Trophoblast cell (in vitro differentiated cells and primary cell): Measurements from ENCODE around the gene CTNNA3.

ENCODE experiments used
- DNase-seq, 2 donors: peaks; one replicate each; pipeline ENCODE4 v3.0.0-alpha.2; 2016
- H2AFZ ChIP-seq: 2 replicates; pipeline ENCODE4 v1.6.1; 2013; ENCODE audit warnings: low read length, moderate library complexity, mild to moderate bottlenecking; ENCODE audit not compliant: insufficient read depth, poor library complexity
- H2AK5ac ChIP-seq: 2 replicates; pipeline ENCODE4 v1.6.1; 2013; ENCODE audit warnings: mild to moderate bottlenecking, low read length
- H2BK120ac ChIP-seq: 2 replicates; pipeline ENCODE4 v1.6.1; 2013; ENCODE audit warnings: low read length, mild to moderate bottlenecking, moderate library complexity; ENCODE audit not compliant: insufficient read depth, poor library complexity
- H2BK12ac ChIP-seq: 2 replicates; pipeline ENCODE4 v1.6.1; 2013; ENCODE audit warnings: mild to moderate bottlenecking, low read length, moderate library complexity
- H2BK5ac ChIP-seq: 2 replicates; pipeline ENCODE4 v1.6.1; 2013; ENCODE audit warnings: low read length, low read depth, moderate library complexity, mild to moderate bottlenecking; ENCODE audit not compliant: poor library complexity
- H3K14ac ChIP-seq: 2 replicates; pipeline ENCODE4 v1.6.1; 2013; ENCODE audit warnings: mild to moderate bottlenecking, low read length
- H3K18ac ChIP-seq: 2 replicates; pipeline ENCODE4 v1.6.1; 2013; ENCODE audit warnings: mild to moderate bottlenecking, low read length
- H3K23ac ChIP-seq: 2 replicates; pipeline ENCODE4 v1.6.1; 2013; ENCODE audit warnings: low read length
- H3K27ac ChIP-seq: 2 replicates; pipeline ENCODE4 v1.5.1; 2013; ENCODE audit warnings: low read depth, mild to moderate bottlenecking, inconsistent platforms, low read length, moderate library complexity
- H3K27me3 ChIP-seq: 2 replicates; pipeline ENCODE4 v1.6.1; 2013; ENCODE audit warnings: inconsistent platforms, mild to moderate bottlenecking, low read length, moderate library complexity; ENCODE audit not compliant: insufficient read depth
- H3K36me3 ChIP-seq, 2 experiments: 1 replicate in 1 of 2; 2 replicates in 1 of 2; pipeline ENCODE4 v1.6.1; 2013; ENCODE audit warnings: low read length in 2 of 2, mild to moderate bottlenecking in 2 of 2, moderate library complexity in 1 of 2; ENCODE audit not compliant: insufficient read depth in 2 of 2, control insufficient read depth in 1 of 2
- H3K4ac ChIP-seq: 2 replicates; pipeline ENCODE4 v1.6.1; 2013; ENCODE audit warnings: low read depth, mild to moderate bottlenecking, low read length, moderate library complexity
- H3K4me1 ChIP-seq, 2 experiments: 1 replicate in 1 of 2; 2 replicates in 1 of 2; pipeline ENCODE4 v1.6.1; 2013; ENCODE audit warnings: low read length in 2 of 2, mild to moderate bottlenecking in 2 of 2, moderate library complexity in 1 of 2; ENCODE audit not compliant: insufficient read depth in 2 of 2, control insufficient read depth in 1 of 2
- H3K4me2 ChIP-seq: 2 replicates; pipeline ENCODE4 v1.6.1; 2013; ENCODE audit warnings: inconsistent platforms, mild to moderate bottlenecking, low read length, moderate library complexity
- H3K4me3 ChIP-seq: 2 replicates; pipeline ENCODE4 v1.5.1; 2013; ENCODE audit warnings: mild to moderate bottlenecking, low read depth, low read length, inconsistent platforms
- H3K79me1 ChIP-seq: one replicate; pipeline ENCODE4 v1.6.1; 2013; ENCODE audit warnings: low read length
- H3K79me2 ChIP-seq: 2 replicates; pipeline ENCODE4 v1.6.1; 2013; ENCODE audit warnings: low read length, mild to moderate bottlenecking; ENCODE audit not compliant: control insufficient read depth, insufficient read depth, poor library complexity
- H3K9ac ChIP-seq: 2 replicates; pipeline ENCODE4 v1.6.1; 2013; ENCODE audit warnings: mild to moderate bottlenecking, low read length
- H3K9me3 ChIP-seq: 2 replicates; pipeline ENCODE4 v1.6.1; 2013; ENCODE audit warnings: low read depth, mild to moderate bottlenecking, control low read depth, inconsistent platforms, low read length; ENCODE audit not compliant: insufficient read depth
- H4K12ac ChIP-seq: 2 replicates; pipeline ENCODE4 v1.6.1; 2013; ENCODE audit warnings: low read depth, mild to moderate bottlenecking, low read length, moderate library complexity
- H4K8ac ChIP-seq: 2 replicates; pipeline ENCODE4 v1.6.1; 2013; ENCODE audit warnings: low read depth, mild to moderate bottlenecking, low read length, moderate library complexity
- H4K91ac ChIP-seq: one replicate; pipeline ENCODE4 v1.6.1; 2013; ENCODE audit warnings: low read depth, mild to moderate bottlenecking, low read length, moderate library complexity
- WGBS: extraction: QIAGEN DNeasy Blood & Tissue Kit; methylation state at CpG from one replicate; pipeline ENCODE4 v1.1.7; 2013; ENCODE audit warnings: missing lambda C conversion rate; ENCODE audit not compliant: insufficient read length, insufficient coverage; ENCODE audit errors: extremely low coverage; 5-methylcytosine and 5-hydroxymethylcytosine counted together

CTNNA3 gene

DNA sequence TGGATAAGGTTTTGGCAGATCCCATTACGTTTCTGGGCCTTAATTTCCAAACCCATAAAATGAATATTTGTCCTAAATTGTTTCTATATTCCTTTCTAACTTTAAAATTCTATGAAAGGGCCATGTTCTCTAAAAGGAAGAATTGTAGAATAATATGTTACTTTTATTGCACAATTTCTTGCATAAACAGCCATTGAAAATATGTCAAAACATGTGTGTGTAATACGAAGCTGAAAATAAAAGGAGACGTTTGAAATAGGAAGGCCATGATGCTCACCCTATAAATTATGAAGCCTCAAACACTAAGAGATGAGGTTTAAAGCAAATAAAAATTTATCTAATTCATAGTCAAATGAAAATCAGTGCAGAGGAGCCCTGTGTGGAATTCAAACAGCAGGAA, 915.2 kb downstream of the CTNNA3 start:
- Histone ChIP-seq H4K8ac (no peak overlapping the region), H3K9me3 (no peaks in the 10 kb centered on the region), H4K12ac (no peak overlapping the region), H3K4me2 (no peak overlapping the region), H3K18ac (no peak overlapping the region), H2BK5ac (no peak overlapping the region), H3K27me3 (no peaks in the 10 kb centered on the region), H3K23ac (no peak overlapping the region), H3K36me3 (no peaks in the 10 kb centered on the region), H3K27ac (no peak overlapping the region), H3K4ac (no peak overlapping the region), H2BK12ac (no peak overlapping the region), H3K4me1 (no peaks in the 10 kb centered on the region), H3K9ac (no peak overlapping the region), H3K79me1 (no peaks in the 10 kb centered on the region), H3K14ac (no peak overlapping the region), H2AK5ac (no peak overlapping the region), H3K4me3 (no peak overlapping the region), H2BK120ac (no peak overlapping the region), H3K79me2 (no peaks in the 10 kb centered on the region), H4K91ac (no peak overlapping the region), H2AFZ (no peak overlapping the region)
- WGBS: no CpG with 5 or more reads among the region's 3 CpGs
- DNase-seq: no peak

DNA sequence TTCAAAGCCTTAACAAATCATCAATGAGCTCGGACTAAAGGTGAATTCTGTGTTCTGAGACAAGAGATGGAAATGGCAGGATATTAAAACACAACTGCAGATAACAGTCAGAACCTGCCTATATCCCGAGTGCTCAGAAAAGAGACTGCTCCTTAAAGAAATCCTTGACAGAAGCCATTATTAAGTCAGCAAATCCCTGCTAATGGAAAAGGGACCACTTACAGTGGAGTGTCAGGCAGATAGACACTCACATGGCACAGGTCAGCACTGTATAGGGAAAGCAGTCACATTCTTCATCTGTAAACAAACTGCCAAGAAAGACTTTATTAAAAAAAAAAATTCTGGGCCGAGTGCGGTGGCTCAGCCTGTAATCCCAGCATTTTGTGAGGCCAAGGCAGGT, 917.6 kb downstream of the CTNNA3 start:
- H3K79me2 ChIP-seq: no peaks in the 10 kb centered on the region
- H3K79me1 ChIP-seq: no peaks in the 10 kb centered on the region
- no peaks in the 10 kb centered on the region for H3K36me3 ChIP-seq
- no peak overlapping the region for H4K91ac ChIP-seq
- DNase-seq: no peak
- no peak overlapping the region for H3K4me2 ChIP-seq
- no peaks in the 10 kb centered on the region for H3K4me1 ChIP-seq
- no CpG with 5 or more reads among the region's 4 CpGs for WGBS
- H2BK12ac ChIP-seq: no peak overlapping the region
- no peak overlapping the region for H4K8ac ChIP-seq
- no peak overlapping the region for H3K14ac ChIP-seq
- no peak overlapping the region for H3K23ac ChIP-seq
- H3K4ac ChIP-seq: no peak overlapping the region
- H2BK5ac ChIP-seq: no peak overlapping the region
- H3K9ac ChIP-seq: no peak overlapping the region
- no peak overlapping the region for H3K27ac ChIP-seq
- no peak overlapping the region for H4K12ac ChIP-seq
- no peak overlapping the region for H3K4me3 ChIP-seq
- no peaks in the 10 kb centered on the region for H3K9me3 ChIP-seq
- H3K27me3 ChIP-seq: no peaks in the 10 kb centered on the region
- no peak overlapping the region for H2BK120ac ChIP-seq
- no peak overlapping the region for H2AFZ ChIP-seq
- H3K18ac ChIP-seq: no peak overlapping the region
- no peak overlapping the region for H2AK5ac ChIP-seq

DNA sequence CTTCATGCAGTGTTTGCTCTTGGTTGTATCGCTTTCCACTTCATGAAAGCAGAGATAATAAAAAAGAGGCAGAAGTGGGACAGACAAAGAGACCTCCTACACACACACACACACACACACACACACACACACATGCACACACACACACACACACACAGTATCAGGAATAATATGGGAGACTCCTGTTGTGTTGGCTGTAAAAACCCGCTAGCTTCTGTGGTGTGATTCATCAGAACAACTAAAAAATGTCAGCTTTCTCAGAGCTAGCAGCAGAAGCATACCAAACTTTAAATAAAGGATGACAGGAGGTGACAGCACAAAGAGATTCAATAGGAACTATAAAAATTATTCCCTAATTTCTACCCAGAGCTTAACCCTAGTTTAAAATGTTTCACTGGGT, 918.3 kb downstream of the CTNNA3 start:
- H3K27ac ChIP-seq: no peak overlapping the region
- H4K91ac ChIP-seq: no peak overlapping the region
- H3K36me3 ChIP-seq: no peaks in the 10 kb centered on the region
- no peak overlapping the region for H2AFZ ChIP-seq
- no peaks in the 10 kb centered on the region for H3K27me3 ChIP-seq
- H3K9me3 ChIP-seq: no peaks in the 10 kb centered on the region
- H3K9ac ChIP-seq: no peak overlapping the region
- H3K4ac ChIP-seq: no peak overlapping the region
- H3K14ac ChIP-seq: no peak overlapping the region
- H3K4me1 ChIP-seq: no peaks in the 10 kb centered on the region
- DNase-seq: no peak
- no peak overlapping the region for H3K18ac ChIP-seq
- H3K4me3 ChIP-seq: no peak overlapping the region
- no peak overlapping the region for H4K8ac ChIP-seq
- no CpG with 5 or more reads among the region's 2 CpGs for WGBS
- no peaks in the 10 kb centered on the region for H3K79me2 ChIP-seq
- H2BK12ac ChIP-seq: no peak overlapping the region
- no peak overlapping the region for H2BK5ac ChIP-seq
- no peak overlapping the region for H2AK5ac ChIP-seq
- no peaks in the 10 kb centered on the region for H3K79me1 ChIP-seq
- H3K4me2 ChIP-seq: no peak overlapping the region
- H2BK120ac ChIP-seq: no peak overlapping the region
- no peak overlapping the region for H4K12ac ChIP-seq
- H3K23ac ChIP-seq: no peak overlapping the region

DNA sequence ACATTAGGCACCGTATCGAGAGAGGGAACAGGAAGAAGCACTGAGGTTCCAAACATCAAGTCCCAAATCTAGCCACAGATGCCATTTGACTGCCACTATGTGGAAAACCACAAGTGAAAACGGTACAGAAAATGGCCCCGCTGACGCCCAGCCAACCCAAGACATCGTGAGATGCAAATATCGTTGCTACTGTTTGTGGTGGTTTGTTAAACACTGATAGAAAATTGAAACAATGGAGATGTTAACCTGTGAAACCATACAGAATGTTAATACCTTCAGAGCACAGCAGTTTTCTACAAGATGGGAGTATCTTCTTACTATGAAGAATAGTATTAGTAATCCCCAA, 922.5 kb downstream of the CTNNA3 start:
- no peaks in the 10 kb centered on the region for H3K4me1 ChIP-seq
- no peak overlapping the region for H2BK120ac ChIP-seq
- no peak overlapping the region for H4K8ac ChIP-seq
- no peak overlapping the region for H3K4me2 ChIP-seq
- no peak overlapping the region for H4K12ac ChIP-seq
- no peak overlapping the region for H3K4ac ChIP-seq
- no peaks in the 10 kb centered on the region for H3K9me3 ChIP-seq
- H3K27me3 ChIP-seq: no peaks in the 10 kb centered on the region
- no peak overlapping the region for H3K23ac ChIP-seq
- no peak overlapping the region for H2AFZ ChIP-seq
- no peak overlapping the region for H3K9ac ChIP-seq
- no peaks in the 10 kb centered on the region for H3K79me2 ChIP-seq
- H2AK5ac ChIP-seq: no peak overlapping the region
- no peak overlapping the region for H3K14ac ChIP-seq
- H3K36me3 ChIP-seq: no peaks in the 10 kb centered on the region
- H4K91ac ChIP-seq: no peak overlapping the region
- no peak overlapping the region for H3K27ac ChIP-seq
- no peak overlapping the region for H2BK5ac ChIP-seq
- no peak overlapping the region for H2BK12ac ChIP-seq
- DNase-seq: no peak
- no CpG with 5 or more reads among the region's 7 CpGs for WGBS
- H3K79me1 ChIP-seq: no peaks in the 10 kb centered on the region
- no peak overlapping the region for H3K18ac ChIP-seq
- H3K4me3 ChIP-seq: no peak overlapping the region
